ENCODE results near the gene CMIP. TPM values are rescaled to one million over a fixed set of nuclear protein-coding genes. Genes with fewer than 3 reads are reported as not detected.

CMIP gene
- total RNA-seq, 1 experiment from 2014 or later: 1.4 TPM

DNA sequence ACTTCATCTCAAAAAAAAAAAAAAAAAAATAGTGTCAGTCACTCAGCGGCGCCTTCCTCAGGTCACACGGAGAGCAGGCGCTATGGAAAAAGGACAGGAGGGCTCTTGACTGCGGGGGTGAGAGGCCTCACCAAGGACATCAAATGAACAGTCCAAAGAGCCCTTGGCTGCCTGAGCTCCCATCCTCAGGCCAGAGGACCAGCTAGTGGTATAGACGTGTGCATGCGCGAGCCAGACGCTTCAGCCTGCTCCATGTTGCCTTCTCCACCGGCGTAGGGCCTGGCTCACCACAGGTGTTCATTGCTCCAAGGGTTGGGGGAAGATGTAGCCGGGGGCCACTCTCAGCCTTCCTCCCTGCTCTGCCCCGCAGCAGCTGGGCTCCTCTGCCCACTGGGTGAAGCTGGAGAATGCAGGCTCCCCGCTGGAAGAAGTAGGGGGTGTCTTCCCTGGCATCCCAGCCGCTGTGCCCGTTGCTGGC, 268.7 kb downstream of the CMIP start:
- no peaks in the 10 kb centered on the region for H3K36me3 ChIP-seq
- H3K4me3 ChIP-seq: no peak overlapping the region

DNA sequence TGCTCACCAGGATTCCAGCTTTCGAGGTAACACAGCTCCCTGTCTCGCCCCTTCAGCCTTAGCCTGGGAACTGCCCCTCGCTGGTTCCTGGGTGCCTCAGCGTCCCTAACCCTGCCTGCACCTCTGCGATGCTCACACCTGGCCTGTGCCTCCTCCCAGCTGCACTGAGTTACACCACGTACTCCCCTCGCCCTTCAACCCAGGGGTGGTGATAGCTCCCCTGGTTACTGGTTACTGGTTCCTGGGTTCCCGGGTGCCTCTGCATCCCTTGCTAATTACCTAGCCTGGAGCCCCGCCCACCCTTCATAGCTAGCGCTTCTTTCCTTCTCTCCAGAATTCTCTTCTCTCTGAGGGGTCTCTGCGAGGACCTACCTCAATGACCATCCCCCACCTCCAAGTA, 269.2 kb downstream of the CMIP start:
- no peak for DNase-seq
- Histone ChIP-seq H3K4me3 (no peak overlapping the region), H3K27me3 (no peaks in the 10 kb centered on the region), H3K9me3 (no peaks in the 10 kb centered on the region), H3K36me3 (no peaks in the 10 kb centered on the region)

More for the DNA sequence above, 268.7 kb downstream of the CMIP start:
- DNase-seq: no peak
- Histone ChIP-seq H3K27me3 (no peaks in the 10 kb centered on the region), H3K9me3 (no peaks in the 10 kb centered on the region)

DNA sequence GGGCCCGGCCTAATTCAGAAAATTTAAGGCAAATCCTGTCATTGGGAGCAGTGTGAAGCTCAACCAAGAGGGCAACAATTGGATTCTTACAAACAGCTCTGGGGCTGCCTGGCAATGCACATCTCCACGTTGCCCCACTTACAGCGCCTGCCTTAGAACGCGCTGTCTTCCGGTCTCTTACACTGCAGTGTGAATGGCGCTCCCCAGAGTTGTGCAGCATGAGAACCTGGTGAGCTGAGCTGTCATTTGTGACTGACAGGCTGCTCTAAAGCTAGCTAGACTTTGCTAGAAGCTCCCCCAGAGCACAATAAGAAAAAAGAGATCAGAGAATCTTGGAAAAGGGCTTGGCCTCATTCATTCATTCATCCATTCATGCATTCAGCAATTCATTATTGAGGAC, 270.0 kb downstream of the CMIP start:
- Histone ChIP-seq H3K9me3 (no peaks in the 10 kb centered on the region), H3K27me3 (no peaks in the 10 kb centered on the region), H3K36me3 (no peaks in the 10 kb centered on the region), H3K4me3 (no peak overlapping the region)
- DNase-seq: no peak

DNA sequence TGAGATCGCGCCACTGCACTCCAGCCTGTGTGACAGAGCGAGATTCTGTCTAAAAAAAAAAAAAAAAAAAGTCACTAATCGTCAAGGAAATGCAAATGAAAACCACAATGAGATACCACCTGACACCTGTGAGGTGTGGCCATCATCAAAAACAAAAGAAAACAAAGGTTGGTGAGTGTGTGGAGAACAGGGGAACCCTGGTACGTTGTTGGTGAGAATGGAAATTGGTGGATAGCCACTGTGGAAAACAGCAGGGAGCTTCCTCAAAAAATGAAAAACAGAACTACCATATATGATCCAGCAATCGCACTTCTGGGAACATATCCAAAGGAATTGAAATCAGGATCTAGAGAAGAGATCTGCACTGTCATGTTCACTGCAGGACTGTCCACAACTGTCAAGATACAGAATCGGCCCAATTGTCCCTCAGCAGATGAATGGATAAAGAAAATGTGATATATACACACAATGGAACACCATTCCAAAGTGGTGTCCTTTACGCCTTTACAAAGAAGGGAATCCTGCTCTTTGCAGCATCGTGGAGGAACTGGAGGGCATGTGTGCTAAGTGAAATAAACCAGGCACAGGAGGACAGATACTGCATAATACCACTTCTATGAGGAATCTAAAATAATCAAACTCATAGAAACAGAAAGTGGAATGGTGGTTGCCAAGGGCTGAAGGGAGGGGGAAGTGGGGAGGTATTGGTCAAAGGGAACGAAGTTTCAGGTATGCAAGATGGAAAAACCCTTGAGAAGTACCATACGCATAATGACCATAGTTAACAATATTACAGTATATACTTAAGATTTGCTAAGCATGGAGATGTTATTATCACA, 271.0 kb downstream of the CMIP start:
- Histone ChIP-seq H3K9me3 (no peaks in the 10 kb centered on the region), H3K36me3 (no peaks in the 10 kb centered on the region), H3K27me3 (no peaks in the 10 kb centered on the region), H3K4me3 (no peak overlapping the region)
- DNase-seq: no peak

DNA sequence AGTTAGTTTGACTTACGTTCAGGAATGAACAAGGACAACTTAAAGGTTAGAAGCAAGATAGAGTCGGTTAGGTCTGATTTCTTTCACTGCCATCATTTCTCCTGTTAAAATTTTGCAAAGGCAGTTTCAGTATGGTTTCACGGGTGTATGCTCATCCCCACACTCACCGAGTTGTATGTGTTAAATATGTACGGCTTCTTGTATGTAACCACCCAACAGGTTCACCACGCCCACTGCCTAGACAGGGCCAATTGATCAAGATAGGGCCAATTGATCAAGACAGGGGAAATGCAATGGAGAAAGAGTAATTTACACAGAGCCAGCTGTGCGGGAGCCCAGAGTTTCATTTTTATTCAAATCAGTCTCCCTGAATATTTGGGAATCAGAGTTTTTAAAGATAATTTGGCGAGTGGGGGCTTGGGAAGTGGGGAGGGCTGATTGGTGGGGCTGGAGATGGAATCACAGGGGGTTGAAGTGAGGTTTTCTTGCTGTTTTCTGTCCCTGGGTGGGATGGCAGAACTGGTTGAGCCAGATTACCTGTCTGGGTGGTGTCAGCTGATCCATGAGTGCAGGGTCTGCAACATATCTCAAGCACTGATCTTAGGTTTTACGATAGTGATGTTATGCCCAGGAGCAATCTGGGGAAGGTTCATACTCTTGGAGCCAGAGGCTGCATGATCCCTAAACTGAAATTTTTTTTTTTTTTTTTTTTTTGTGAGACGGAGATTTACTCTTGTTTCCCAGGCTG, 272.0 kb downstream of the CMIP start:
- Histone ChIP-seq H3K27me3 (no peaks in the 10 kb centered on the region), H3K4me3 (no peak overlapping the region), H3K9me3 (no peaks in the 10 kb centered on the region), H3K36me3 (no peaks in the 10 kb centered on the region)
- DNase-seq: no peak

DNA sequence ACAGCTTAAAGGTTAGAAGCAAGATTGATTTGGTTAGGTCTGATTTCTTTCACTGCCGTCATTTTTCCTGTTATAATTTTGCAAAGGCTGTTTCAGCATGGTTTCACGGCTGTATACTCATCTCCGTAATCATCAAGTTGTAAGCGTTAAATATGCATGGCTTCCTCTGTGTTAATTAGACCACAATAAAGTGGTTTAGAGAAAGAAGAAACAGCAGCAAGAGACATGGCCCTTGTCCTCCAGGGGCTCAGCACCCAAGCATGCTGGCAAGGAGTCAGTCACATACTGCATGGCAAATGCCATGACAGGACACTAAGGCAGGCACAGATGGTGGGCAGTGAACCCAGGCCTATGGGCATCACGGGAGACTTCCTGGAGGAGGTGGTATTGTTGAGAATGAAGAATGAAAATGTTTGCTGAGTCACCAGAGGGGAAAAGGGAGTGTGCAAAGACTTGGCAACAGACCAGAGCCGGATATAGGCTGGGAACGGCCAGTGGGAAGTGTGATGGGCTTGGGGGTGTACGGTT, 273.1 kb downstream of the CMIP start:
- Histone ChIP-seq H3K36me3 (no peaks in the 10 kb centered on the region), H3K4me3 (no peak overlapping the region), H3K9me3 (no peaks in the 10 kb centered on the region), H3K27me3 (no peaks in the 10 kb centered on the region)
- DNase-seq: no peak

DNA sequence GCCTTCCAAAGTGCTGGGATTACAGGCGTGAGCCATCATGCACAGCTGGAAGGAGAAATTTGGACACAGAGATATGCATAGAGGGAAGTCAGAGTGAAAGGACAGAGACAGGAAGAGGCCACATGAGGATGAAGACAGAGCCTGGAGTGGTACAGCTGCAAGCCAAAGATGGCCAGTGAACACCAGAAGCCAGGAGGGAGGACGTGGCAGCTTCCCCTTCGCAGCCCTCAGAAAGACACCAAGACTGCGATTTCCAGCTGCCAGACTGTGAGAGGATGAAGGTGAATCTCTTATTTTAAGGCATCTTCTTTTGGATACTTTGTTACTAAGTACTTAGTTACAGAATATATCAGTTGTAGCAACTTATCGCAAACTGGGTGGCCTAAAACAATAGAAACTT, 274.0 kb downstream of the CMIP start:
- H3K4me3 ChIP-seq: no peak overlapping the region
- no peak for DNase-seq
- no peaks in the 10 kb centered on the region for H3K36me3 ChIP-seq

DNA sequence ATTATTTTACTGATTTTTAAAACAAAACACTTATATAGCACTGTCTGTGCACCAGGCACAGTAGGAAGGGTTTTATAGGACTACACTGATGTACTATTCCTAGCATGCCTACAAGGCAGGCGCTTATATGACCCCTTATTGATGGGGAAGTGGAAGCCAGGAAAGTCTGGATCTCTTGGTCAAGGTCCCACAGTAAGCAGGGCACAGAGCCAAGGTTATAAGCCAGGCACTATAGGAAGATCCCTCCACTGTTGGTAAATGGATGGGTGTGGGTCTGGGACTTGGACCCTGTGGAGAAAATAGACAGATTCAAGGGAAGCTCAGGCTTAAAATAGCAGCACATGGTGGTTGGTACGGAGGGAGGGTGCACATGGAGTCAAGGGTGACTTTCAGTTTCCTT, 275.4 kb downstream of the CMIP start:
- DNase-seq: no peak
- H3K27me3 ChIP-seq: no peaks in the 10 kb centered on the region
- H3K9me3 ChIP-seq: no peaks in the 10 kb centered on the region
- H3K4me3 ChIP-seq: no peak overlapping the region
- no peaks in the 10 kb centered on the region for H3K36me3 ChIP-seq

More for the DNA sequence above, 274.0 kb downstream of the CMIP start:
- Histone ChIP-seq H3K27me3 (no peaks in the 10 kb centered on the region), H3K9me3 (no peaks in the 10 kb centered on the region)

DNA sequence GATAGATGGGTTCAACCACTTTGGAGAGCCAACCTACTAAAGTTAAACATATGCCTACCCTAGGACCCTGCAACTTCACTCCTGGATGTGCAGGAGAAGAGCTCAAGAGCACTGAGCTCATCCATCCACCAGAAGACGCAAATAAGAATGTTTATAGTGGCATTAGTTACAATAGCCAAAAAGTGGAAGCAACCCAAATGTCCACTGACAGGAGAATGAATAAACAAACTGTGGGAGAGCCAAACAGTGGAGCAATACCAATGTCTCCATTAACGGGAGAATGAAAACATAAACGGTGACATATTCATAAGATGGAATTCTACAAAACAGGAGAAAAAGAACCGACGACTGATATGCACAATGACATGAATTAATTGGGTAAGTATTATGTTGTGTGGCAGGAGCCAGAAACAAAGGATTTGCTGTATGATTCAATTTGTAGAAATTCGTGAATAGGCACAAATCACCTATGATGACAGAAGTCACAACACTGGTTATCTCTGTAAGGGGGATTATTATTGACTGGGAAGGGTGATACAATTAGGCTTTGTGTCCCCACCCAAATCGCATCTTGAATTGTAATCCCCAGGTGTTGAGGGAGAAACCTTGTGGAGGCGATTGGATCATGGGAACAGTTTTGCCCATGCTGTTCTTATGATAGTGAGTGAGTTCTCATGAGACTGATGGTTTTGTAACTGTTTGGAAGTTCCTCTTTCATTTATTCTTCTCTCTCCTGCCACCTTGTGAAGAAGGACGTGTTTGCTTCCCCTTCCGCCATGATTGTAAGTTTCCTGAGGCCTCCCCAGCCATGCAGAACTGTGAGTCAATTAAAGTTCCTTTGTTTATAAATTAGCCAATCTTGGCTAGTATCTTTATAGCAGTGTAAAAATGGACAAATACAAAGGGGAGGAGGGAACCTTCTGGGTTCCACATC, 276.6 kb downstream of the CMIP start:
- Histone ChIP-seq H3K27me3 (no peaks in the 10 kb centered on the region), H3K4me3 (no peak overlapping the region)
- DNase-seq: no peak

DNA sequence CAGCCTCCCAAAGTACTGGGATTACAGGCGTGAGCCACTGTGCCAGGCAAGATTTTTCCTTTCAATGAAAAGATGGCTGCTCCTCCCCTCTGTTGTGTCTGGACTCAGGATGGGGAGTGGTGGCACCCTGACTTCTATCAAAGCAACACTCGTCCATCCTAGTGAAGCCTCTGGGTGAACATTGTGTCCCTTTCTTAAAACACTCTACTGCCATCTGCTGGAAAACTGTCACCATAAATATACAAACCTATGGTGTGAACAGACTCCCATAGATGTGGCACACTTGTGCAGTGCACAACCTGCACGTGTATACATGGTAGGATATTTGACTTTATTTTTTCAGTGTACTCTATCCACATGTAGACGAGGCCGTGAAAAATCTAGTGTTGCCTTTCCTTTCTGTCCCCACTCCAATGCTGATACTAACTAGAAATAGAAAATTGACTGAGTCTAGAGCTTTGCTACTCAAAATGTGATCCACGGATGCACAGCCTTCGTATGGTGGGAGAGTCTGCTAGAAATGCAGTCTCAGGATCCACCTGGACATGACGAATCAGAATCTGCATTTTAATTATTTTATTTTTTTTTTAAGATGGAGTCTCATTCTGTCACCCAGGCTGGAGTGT, 278.6 kb downstream of the CMIP start:
- no peaks in the 10 kb centered on the region for H3K36me3 ChIP-seq
- DNase-seq: peak; percentile 10
- no peak overlapping the region for H3K4me3 ChIP-seq
- H3K9me3 ChIP-seq: no peaks in the 10 kb centered on the region
- no peaks in the 10 kb centered on the region for H3K27me3 ChIP-seq

More for the DNA sequence above, 276.6 kb downstream of the CMIP start:
- Histone ChIP-seq H3K9me3 (no peaks in the 10 kb centered on the region), H3K36me3 (no peaks in the 10 kb centered on the region)

DNA sequence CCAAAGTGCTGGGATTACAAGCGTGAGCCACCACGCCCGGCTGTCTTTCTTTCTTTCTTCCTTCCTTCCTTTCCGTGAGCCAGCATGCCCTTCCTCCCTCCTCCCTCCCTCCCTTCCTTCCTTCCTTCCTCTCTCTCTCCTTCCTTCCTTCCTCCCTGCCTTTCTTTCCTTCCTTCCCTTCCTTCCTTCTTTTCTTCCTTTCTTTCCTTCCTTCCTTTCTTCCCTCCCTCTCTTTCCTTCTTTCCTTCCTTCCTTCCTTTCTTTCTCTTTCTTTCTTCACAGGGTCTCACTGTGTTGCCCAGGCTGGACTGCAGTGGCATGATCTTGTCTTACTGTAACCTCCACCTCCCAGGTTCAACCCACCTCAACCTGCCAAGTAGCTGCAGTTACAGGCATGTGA, 283.8 kb downstream of the CMIP start:
- Histone ChIP-seq H3K36me3 (no peaks in the 10 kb centered on the region), H3K27me3 (no peaks in the 10 kb centered on the region), H3K9me3 (no peaks in the 10 kb centered on the region), H3K4me3 (no peak overlapping the region)
- no peak for DNase-seq

DNA sequence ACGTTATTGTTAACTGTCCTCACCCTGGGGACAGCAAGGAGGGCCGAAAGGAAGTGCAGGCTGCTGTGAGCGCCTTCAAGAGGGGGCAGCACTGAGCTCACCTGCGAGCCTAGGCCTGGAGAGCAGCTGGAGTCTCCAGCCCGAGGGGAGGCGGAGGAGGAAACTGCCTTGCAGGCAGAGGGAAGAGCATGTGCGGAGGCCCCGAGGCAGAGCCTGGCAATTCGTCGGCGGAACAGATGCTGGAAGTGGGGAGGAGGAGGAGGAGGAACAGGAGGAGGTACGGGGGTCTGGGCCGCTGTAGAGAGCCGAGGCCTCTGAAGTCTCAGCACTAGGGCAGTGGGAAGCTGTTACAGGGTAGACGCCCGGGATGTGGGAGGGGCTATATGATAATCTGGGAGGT, 284.8 kb downstream of the CMIP start:
- Histone ChIP-seq H3K27me3 (no peaks in the 10 kb centered on the region), H3K36me3 (no peaks in the 10 kb centered on the region), H3K4me3 (no peak overlapping the region), H3K9me3 (no peaks in the 10 kb centered on the region)
- DNase-seq: no peak

DNA sequence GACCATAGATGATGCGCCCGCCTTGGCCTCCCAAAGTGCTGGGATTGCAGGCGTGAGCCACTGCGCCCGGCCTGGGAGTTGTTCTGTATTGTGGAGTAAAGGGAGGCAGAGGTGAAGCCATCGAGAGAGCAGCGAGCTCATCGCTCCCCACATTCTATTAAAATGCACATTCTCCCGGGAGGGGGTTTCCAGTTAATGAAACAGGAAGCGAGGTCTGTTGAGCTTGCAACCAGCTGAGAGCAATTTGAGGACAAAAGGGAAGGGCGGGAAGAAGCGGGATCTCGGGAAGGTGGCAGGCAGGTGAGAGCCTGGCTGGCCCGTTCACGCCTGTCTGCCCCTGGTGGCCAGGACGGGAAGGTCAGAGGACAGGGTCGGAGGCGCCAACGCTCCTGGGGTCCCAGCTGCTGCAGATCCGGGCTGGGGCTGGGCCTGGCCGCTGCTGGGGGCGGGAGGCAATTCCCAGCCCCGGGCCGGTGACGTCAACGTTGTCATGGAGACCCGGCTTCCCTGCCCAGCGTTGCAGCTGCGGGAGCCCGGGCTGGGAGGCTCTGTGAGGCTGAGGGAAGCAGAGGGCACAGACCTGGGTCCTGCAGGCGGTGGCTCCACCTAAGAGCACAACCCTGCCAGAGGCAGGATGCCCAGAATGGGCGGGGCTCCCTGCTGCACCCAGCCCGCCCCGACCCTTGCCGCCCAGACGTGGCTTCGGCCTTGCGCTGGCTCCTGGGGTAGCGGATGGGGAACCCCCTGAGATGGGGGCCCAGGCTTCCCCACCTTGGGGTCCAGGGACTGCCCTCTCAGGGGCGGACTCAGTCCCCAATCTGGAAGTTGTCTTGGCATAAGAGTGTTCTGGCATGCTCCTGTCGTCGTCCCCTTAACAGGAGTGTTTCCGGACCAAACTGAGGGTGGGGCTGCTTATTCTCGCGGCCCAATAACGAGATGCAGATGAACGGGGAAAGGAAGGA, 285.8 kb downstream of the CMIP start:
- H3K9me3 ChIP-seq: no peaks in the 10 kb centered on the region
- peak; percentile 68 for DNase-seq
- H3K36me3 ChIP-seq: no peaks in the 10 kb centered on the region
- H3K27me3 ChIP-seq: no peaks in the 10 kb centered on the region
- no peak overlapping the region for H3K4me3 ChIP-seq

DNA sequence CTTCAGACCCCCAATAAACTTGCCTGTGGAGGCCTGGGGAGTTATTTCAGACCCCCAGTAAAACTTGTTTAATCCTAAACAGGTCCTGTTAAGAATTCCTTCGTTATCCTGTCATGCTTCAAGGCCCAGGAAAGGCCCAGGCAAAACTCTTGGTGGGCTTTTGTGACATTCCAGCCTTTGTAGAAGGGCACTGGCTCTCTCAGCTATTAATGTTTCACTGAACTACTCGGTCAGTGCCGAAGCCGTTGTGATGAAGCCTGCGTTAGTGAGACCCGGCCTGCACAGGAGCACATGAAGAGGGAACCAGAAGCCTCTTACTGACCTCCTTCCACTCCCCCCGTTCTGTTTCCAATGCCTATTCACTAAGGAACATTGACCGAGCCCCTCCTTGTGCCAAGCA, 287.0 kb downstream of the CMIP start:
- Histone ChIP-seq H3K9me3 (no peaks in the 10 kb centered on the region), H3K36me3 (no peaks in the 10 kb centered on the region), H3K4me3 (no peak overlapping the region), H3K27me3 (no peaks in the 10 kb centered on the region)
- no peak for DNase-seq

DNA sequence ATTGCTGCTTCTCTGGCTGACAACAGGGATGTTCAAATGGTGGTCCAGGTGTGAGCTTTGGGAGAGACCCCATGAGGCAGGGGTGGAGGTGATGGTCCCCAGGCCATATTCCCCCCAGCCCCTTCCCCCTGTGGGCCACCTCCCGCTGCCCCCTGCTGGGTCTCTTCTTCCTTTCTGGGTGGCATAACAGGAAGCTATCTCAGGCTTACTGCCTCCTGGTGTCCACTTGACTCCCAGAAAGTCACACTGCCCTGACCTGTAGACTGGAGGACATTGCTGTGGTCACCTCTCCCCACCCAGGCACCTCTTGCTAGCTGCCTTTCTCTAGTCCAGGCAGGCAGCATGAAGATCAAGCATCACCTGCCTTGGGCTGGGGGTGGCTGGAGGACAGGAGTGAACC, 288.1 kb downstream of the CMIP start:
- no peak for DNase-seq

More for the DNA sequence above, 288.1 kb downstream of the CMIP start:
- H3K27me3 ChIP-seq: no peaks in the 10 kb centered on the region
- H3K9me3 ChIP-seq: no peaks in the 10 kb centered on the region
- no peaks in the 10 kb centered on the region for H3K36me3 ChIP-seq
- H3K4me3 ChIP-seq: no peak overlapping the region

Measured in MG63 (cell line).